ENCODE results near the gene PTPRN2. TPM values are rescaled to one million over a fixed set of nuclear protein-coding genes. Genes with fewer than 3 reads are reported as not detected.

Gene PTPRN2
- polyA plus RNA-seq, 1 of the 3 experiments (the other 2 are of a cell fraction), result 4.0 TPM

GRCh38 chr7:157573244-157573643, 1014.4 kb downstream of the PTPRN2 start:
- H3K4me2 ChIP-seq, result no peak overlapping the region
- H3K9ac ChIP-seq, result no peak overlapping the region
- WGBS (ENCODE audit: low lambda C conversion rate), result 77% methylated on average over 5 of the region's 5 CpGs
- no peak overlapping the region for H3K27ac ChIP-seq (ENCODE audit: low read depth in 2 of 2, low read length in 1 of 2)
- H3K9me3 ChIP-seq, result no peaks in the 10 kb centered on the region
- H4K20me1 ChIP-seq (ENCODE audit: insufficient read depth), result no peaks in the 10 kb centered on the region
- no peaks in the 10 kb centered on the region for H3K9me2 ChIP-seq
- CTCF ChIA-PET, result interaction anchor here (1.0 kb wide), 1 partner anchor 136 kb away, joined by 3 read pairs; no protein-coding TSS in a partner anchor
- H3K4me3 ChIP-seq (ENCODE audit: low read depth in 2 of 2, low read length in 1 of 2), result no peak overlapping the region
- DNase-seq, result no peak
- POLR2A ChIA-PET, result no interaction called here
- H3F3A ChIP-seq (replicated peaks; ENCODE audit: insufficient read depth), result no peaks in the 10 kb centered on the region
- H3K27me3 ChIP-seq (ENCODE audit: insufficient read depth), result no peaks in the 10 kb centered on the region
- no peak for TF ChIP-seq PBX3 (IDR thresholded peaks at IDR 0.05)
- no peak for TF ChIP-seq FOSL2 (IDR thresholded peaks at IDR 0.05; ENCODE audit: borderline replicate concordance, low read depth)
- no peak for TF ChIP-seq FOXJ3 (CRISPR knock-in tag; IDR thresholded peaks at IDR 0.05)
- TF ChIP-seq RCOR1 (IDR thresholded peaks at IDR 0.05; ENCODE audit: low read length), result no peak
- no peak for TF ChIP-seq SMC3 (IDR thresholded peaks at IDR 0.05; ENCODE audit: low read depth, low read length)
- H3K79me2 ChIP-seq (ENCODE audit: insufficient read depth), result no peaks in the 10 kb centered on the region
- peaks cover 0 to 6% of the 10 kb centered on the region in 2 experiments for H3K36me3 ChIP-seq (replicated peaks in 1 of 2; ENCODE audit: control insufficient read depth in 1 of 2, insufficient read depth in 2 of 2, low read length in 1 of 2)
- no peak overlapping the region for H2AFZ ChIP-seq (ENCODE audit: low read depth)
- no peaks in the 10 kb centered on the region; a peak in 1 of 4 replicates for H3K4me1 ChIP-seq (ENCODE audit: control insufficient read depth in 1 of 2, insufficient read depth in 2 of 2, low read depth in 1 of 2, low read length in 1 of 2)

GRCh38 chr7:157572622-157573021, 1015.0 kb downstream of the PTPRN2 start:
- no peak overlapping the region for H2AFZ ChIP-seq (ENCODE audit: low read depth)
- CTCF ChIA-PET, result no interaction called here

More at GRCh38 chr7:157572622-157573021, 1015.0 kb downstream of the PTPRN2 start:
- WGBS (ENCODE audit: low lambda C conversion rate), result 78% methylated on average over 14 of the region's 14 CpGs
- no peak for DNase-seq
- Histone ChIP-seq H3K27me3 (ENCODE audit: insufficient read depth) (no peaks in the 10 kb centered on the region), H3K4me2 (no peak overlapping the region), H3K27ac (ENCODE audit: low read depth in 2 of 2, low read length in 1 of 2) (no peak overlapping the region), H3K36me3 (replicated peaks in 1 of 2; ENCODE audit: control insufficient read depth in 1 of 2, insufficient read depth in 2 of 2, low read length in 1 of 2) (peaks cover 0 to 6% of the 10 kb centered on the region in 2 experiments), H3K79me2 (ENCODE audit: insufficient read depth) (no peaks in the 10 kb centered on the region), H3K9ac (no peak overlapping the region), H3K9me3 (no peaks in the 10 kb centered on the region), H3K9me2 (no peaks in the 10 kb centered on the region), H3F3A (replicated peaks; ENCODE audit: insufficient read depth) (no peaks in the 10 kb centered on the region), H4K20me1 (ENCODE audit: insufficient read depth) (no peaks in the 10 kb centered on the region), H3K4me1 (ENCODE audit: control insufficient read depth in 1 of 2, insufficient read depth in 2 of 2, low read depth in 1 of 2, low read length in 1 of 2) (no peaks in the 10 kb centered on the region; a peak in 1 of 4 replicates), H3K4me3 (ENCODE audit: low read depth in 2 of 2, low read length in 1 of 2) (no peak overlapping the region)
- POLR2A ChIA-PET, result no interaction called here
- TF ChIP-seq NFIC (IDR thresholded peaks at IDR 0.05; ENCODE audit: borderline replicate concordance) (no peak), RXRA (IDR thresholded peaks at IDR 0.05; ENCODE audit: borderline replicate concordance, low read depth) (no peak), GABPA (IDR thresholded peaks at IDR 0.05; ENCODE audit: low read depth) (no peak), RAD21 (IDR thresholded peaks at IDR 0.05; ENCODE audit: low read length) (no peak), TEAD4 (IDR thresholded peaks at IDR 0.05; ENCODE audit: borderline replicate concordance, insufficient read depth) (no peak), POLR2AphosphoS5 (IDR thresholded peaks at IDR 0.05; ENCODE audit: low read depth, low read length) (no peak), IRF3 (IDR thresholded peaks at IDR 0.05; ENCODE audit: low read depth, low read length) (no peak), ELF1 (IDR thresholded peaks at IDR 0.05) (no peak), NRF1 (IDR thresholded peaks at IDR 0.05; ENCODE audit: low read depth, low read length) (no peak), FOXM1 (IDR thresholded peaks at IDR 0.05; ENCODE audit: low read depth) (no peak), CHD2 (IDR thresholded peaks at IDR 0.05; ENCODE audit: low read length, partially characterized antibody) (no peak), EP300 (IDR thresholded peaks at IDR 0.05; ENCODE audit: borderline replicate concordance in 1 of 2, low read depth in 1 of 2, low read length in 1 of 2) (no peak), JUND (IDR thresholded peaks at IDR 0.05) (no peak), YY1 (IDR thresholded peaks at IDR 0.05; ENCODE audit: low read depth) (no peak), GATA2 (CRISPR knock-in tag; IDR thresholded peaks at IDR 0.05) (no peak), PBX3 (IDR thresholded peaks at IDR 0.05) (no peak), EZH2phosphoT487 (IDR thresholded peaks at IDR 0.05; ENCODE audit: borderline replicate concordance, low read depth) (no peak), SMC3 (IDR thresholded peaks at IDR 0.05; ENCODE audit: low read depth, low read length) (no peak)
- TF ChIP-seq, protein P1, sequence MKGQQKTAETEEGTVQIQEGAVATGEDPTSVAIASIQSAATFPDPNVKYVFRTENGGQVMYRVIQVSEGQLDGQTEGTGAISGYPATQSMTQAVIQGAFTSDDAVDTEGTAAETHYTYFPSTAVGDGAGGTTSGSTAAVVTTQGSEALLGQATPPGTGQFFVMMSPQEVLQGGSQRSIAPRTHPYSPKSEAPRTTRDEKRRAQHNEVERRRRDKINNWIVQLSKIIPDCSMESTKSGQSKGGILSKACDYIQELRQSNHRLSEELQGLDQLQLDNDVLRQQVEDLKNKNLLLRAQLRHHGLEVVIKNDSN (IDR thresholded peaks at IDR 0.05; ENCODE audit: borderline replicate concordance, low read depth), result no peak
